Prostate gland (tissue), 2 donors: Measurements from ENCODE around the gene CDK5RAP3.

Source experiments
- POLR2A ChIP-seq: fragments of 450-650 bp; IDR thresholded peaks from one replicate; pipeline ENCODE4 v1.6.1; 2016; ENCODE audit warnings: antibody characterized with exemption, mild to moderate bottlenecking
- TF ChIP-seq, protein P1 (sequence below), 4 experiments: fragments of 200-600 bp in 2 of 4; fragments of 450-650 bp in 2 of 4; sonication (generic) in 2 of 4; IDR thresholded peaks; 1 replicate in 3 of 4; 2 replicates in 1 of 4; pipeline ENCODE4 v1.5.1; 2016 to 2019; ENCODE audit warnings: antibody characterized with exemption in 4 of 4, mild to moderate bottlenecking in 2 of 4, moderate library complexity in 2 of 4

- no peak for TF ChIP-seq POLR2A
- TF ChIP-seq, protein P1, sequence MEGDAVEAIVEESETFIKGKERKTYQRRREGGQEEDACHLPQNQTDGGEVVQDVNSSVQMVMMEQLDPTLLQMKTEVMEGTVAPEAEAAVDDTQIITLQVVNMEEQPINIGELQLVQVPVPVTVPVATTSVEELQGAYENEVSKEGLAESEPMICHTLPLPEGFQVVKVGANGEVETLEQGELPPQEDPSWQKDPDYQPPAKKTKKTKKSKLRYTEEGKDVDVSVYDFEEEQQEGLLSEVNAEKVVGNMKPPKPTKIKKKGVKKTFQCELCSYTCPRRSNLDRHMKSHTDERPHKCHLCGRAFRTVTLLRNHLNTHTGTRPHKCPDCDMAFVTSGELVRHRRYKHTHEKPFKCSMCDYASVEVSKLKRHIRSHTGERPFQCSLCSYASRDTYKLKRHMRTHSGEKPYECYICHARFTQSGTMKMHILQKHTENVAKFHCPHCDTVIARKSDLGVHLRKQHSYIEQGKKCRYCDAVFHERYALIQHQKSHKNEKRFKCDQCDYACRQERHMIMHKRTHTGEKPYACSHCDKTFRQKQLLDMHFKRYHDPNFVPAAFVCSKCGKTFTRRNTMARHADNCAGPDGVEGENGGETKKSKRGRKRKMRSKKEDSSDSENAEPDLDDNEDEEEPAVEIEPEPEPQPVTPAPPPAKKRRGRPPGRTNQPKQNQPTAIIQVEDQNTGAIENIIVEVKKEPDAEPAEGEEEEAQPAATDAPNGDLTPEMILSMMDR (IDR thresholded peaks at IDR 0.05): no peak
Measured at GRCh38 chr17:47980541-47980940, 9.6 kb downstream of the CDK5RAP3 start.
